Fibroblast of mammary gland (primary cell): ENCODE measurements around the gene PRKG1.

ENCODE experiments used
- DNase-seq: peaks from one replicate; pipeline ENCODE4 v3.0.0-alpha.2; 2010; ENCODE audit warnings: low read depth
- H3K4me3 ChIP-seq: 2 replicates; pipeline ENCODE4 v1.5.1; 2011; ENCODE audit warnings: low read depth, mild to moderate bottlenecking, low read length, moderate library complexity; ENCODE audit not compliant: control insufficient read depth
- TF ChIP-seq, protein P1 (sequence below): conservative IDR thresholded peaks from 2 replicates; pipeline ENCODE4 v1.5.1; 2011; ENCODE audit warnings: low read depth, low read length, inconsistent platforms; ENCODE audit not compliant: control insufficient read depth, insufficient read depth

PRKG1 gene

GRCh38 chr10:52312942-52313255 lies 1238.6 kb downstream of the PRKG1 start:
- peak overlapping the region; percentile 73 for H3K4me3 ChIP-seq
- DNase-seq: peak; percentile 12

GRCh38 chr10:52313256-52313932 lies 1239.1 kb downstream of the PRKG1 start:
- TF ChIP-seq, protein P1, sequence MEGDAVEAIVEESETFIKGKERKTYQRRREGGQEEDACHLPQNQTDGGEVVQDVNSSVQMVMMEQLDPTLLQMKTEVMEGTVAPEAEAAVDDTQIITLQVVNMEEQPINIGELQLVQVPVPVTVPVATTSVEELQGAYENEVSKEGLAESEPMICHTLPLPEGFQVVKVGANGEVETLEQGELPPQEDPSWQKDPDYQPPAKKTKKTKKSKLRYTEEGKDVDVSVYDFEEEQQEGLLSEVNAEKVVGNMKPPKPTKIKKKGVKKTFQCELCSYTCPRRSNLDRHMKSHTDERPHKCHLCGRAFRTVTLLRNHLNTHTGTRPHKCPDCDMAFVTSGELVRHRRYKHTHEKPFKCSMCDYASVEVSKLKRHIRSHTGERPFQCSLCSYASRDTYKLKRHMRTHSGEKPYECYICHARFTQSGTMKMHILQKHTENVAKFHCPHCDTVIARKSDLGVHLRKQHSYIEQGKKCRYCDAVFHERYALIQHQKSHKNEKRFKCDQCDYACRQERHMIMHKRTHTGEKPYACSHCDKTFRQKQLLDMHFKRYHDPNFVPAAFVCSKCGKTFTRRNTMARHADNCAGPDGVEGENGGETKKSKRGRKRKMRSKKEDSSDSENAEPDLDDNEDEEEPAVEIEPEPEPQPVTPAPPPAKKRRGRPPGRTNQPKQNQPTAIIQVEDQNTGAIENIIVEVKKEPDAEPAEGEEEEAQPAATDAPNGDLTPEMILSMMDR: no peak
- DNase-seq: no peak
- H3K4me3 ChIP-seq: peak overlapping the region; percentile 73

More at GRCh38 chr10:52312942-52313255, 1238.6 kb downstream of the PRKG1 start:
- TF ChIP-seq, protein P1: no peak

DNA sequence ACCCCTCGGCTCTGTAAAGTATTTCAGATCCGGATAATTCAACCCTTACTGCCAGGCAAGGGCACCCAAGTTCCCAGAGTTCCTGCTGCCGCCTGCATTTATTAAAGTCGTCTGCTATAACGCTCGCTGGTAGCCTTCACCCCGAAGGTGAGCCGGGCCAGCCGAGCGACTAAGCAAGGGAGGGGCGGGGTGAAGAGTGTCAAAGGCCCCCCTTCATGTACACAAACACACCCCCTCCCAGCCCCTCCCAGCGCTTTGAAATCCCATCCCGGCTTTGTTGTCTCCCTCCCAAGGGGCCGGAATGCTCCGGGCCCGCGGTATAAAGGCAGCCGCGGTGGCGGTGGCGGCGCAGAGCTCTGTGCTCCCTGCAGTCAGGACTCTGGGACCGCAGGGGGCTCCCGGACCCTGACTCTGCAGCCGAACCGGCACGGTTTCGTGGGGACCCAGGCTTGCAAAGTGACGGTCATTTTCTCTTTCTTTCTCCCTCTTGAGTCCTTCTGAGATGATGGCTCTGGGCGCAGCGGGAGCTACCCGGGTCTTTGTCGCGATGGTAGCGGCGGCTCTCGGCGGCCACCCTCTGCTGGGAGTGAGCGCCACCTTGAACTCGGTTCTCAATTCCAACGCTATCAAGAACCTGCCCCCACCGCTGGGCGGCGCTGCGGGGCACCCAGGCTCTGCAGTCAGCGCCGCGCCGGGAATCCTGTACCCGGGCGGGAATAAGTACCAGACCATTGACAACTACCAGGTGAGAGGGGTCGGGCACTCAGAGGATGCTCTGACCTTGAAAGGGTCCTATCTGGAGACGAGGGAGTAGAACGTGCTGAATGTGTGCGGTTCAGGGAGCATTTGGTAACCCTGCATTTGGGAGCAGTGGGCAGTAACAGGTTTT lies 1239.9 kb downstream of the PRKG1 start, which contains the start of gene DKK1:
Gene DKK1 (plus strand): TSS at position 349 of the 889 bp plus-strand sequence. CDS start 154 bp downstream, at position 503.
- peak; percentile 74 for DNase-seq
- peak within 1 kb of the TSS; percentile 73 for H3K4me3 ChIP-seq
- TF ChIP-seq, protein P1: peak; percentile 76

DNA sequence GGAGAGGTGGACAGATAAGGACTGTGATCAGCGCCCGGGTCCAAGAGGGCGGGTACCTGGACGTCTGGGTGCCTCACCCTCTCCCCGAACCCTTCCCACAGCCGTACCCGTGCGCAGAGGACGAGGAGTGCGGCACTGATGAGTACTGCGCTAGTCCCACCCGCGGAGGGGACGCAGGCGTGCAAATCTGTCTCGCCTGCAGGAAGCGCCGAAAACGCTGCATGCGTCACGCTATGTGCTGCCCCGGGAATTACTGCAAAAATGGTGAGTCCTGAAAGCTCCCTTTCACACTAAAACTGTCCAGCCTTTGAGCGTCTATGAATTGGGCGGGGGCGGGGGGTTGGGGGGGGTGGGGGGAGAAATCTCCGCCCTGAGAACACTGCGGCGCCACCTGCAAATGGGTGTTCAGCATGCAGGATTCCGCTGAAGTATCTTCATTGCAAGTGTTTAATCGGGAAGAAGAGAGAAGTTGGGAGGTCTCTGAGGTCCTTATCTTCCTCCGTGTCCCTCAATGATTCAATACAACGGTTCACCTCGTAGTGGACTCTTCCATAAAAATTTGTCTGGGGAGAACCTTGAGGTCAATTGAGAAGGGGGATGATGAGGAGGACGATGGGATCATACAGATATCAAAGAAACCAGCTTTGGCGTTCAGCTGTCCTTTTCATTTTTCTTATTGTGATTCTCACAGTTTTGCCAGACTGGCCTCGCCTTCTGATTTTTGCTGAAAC lies 1240.7 kb downstream of the PRKG1 start:
- peak; percentile 40 for DNase-seq
- peak overlapping the region; percentile 73 for H3K4me3 ChIP-seq
- TF ChIP-seq, protein P1: no peak

DNA sequence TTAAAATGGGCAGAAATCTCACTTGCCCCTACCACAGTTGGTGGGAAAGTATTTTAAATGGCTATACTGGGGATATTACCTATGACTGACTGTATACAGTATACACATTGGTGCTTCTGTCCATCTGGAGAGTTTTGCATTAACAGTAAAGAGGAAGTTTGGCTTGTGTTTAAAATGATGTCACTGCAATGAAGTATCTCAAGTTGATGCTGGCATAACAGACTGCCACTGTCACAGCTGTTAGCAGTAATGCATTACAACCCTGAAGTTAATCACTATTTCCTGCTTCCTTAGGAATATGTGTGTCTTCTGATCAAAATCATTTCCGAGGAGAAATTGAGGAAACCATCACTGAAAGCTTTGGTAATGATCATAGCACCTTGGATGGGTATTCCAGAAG lies 1241.7 kb downstream of the PRKG1 start:
- TF ChIP-seq, protein P1: no peak
- H3K4me3 ChIP-seq: peak overlapping the region; percentile 73
- peak; percentile 35 for DNase-seq

DNA sequence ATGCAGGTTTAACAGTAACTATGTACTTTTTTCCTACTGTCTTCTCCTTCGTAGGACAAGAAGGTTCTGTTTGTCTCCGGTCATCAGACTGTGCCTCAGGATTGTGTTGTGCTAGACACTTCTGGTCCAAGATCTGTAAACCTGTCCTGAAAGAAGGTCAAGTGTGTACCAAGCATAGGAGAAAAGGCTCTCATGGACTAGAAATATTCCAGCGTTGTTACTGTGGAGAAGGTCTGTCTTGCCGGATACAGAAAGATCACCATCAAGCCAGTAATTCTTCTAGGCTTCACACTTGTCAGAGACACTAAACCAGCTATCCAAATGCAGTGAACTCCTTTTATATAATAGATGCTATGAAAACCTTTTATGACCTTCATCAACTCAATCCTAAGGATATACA lies 1242.2 kb downstream of the PRKG1 start:
- TF ChIP-seq, protein P1: no peak
- DNase-seq: no peak
- H3K4me3 ChIP-seq: no peak overlapping the region
